Esophagus (tissue), 2 donors: Measurements from ENCODE around the gene RIMBP3B. TPM values are rescaled to one million over a fixed set of nuclear protein-coding genes. Genes with fewer than 3 reads are reported as not detected.
"Not testable (repeated sequence)": the region's sequence is repeated elsewhere in the genome, so short reads cannot be mapped to it uniquely, and the experiment has no call there.

Experiments
- H3K27ac ChIP-seq, 2 donors: one replicate each; pipeline ENCODE4 v1.5.1; 2013; ENCODE audit warnings: low read depth in 2 of 2, mild to moderate bottlenecking in 2 of 2, inconsistent platforms in 1 of 2, low read length in 1 of 2, moderate library complexity in 1 of 2
- H3K27me3 ChIP-seq, 2 donors: one replicate each; pipeline ENCODE4 v1.6.1; 2013; ENCODE audit warnings: low read length in 2 of 2, control low read depth in 1 of 2, mild to moderate bottlenecking in 1 of 2; ENCODE audit not compliant: insufficient read depth in 2 of 2, control insufficient read depth in 1 of 2
- H3K36me3 ChIP-seq, 2 donors: one replicate each; pipeline ENCODE4 v1.6.1; 2013; ENCODE audit warnings: low read length in 1 of 2; ENCODE audit not compliant: control insufficient read depth in 2 of 2, insufficient read depth in 2 of 2
- H3K4me1 ChIP-seq, 2 donors: one replicate each; pipeline ENCODE4 v1.6.1; 2013; ENCODE audit warnings: low read length in 1 of 2; ENCODE audit not compliant: control insufficient read depth in 2 of 2, insufficient read depth in 2 of 2
- H3K4me3 ChIP-seq, 2 donors: one replicate each; pipeline ENCODE4 v1.5.1; 2013; ENCODE audit warnings: low read length in 2 of 2, mild to moderate bottlenecking in 2 of 2, low read depth in 1 of 2, moderate library complexity in 1 of 2
- H3K9me3 ChIP-seq, 2 donors: one replicate each; pipeline ENCODE4 v1.6.1; 2013; ENCODE audit warnings: mild to moderate bottlenecking in 2 of 2, low read depth in 1 of 2, low read length in 1 of 2, moderate library complexity in 1 of 2; ENCODE audit not compliant: control insufficient read depth in 2 of 2, insufficient read depth in 1 of 2
- WGBS, 2 donors: extraction: QIAGEN DNeasy Blood & Tissue Kit; methylation state at CpG; one replicate each; pipeline ENCODE4 v1.1.7; 2013; 5-methylcytosine and 5-hydroxymethylcytosine counted together
- polyA plus RNA-seq, 2 donors: library from polyadenylated mRNA; stranded (reverse); fragments of 200-250 nt; gene quantifications; one replicate each; pipeline ENCODE4 v1.2.3, GENCODE V29; 2013
- donor health status: healthy with polysubstance abuse.
- donor health status: Bipolar disorder and iron deficiency.

RIMBP3B gene
- polyA plus RNA-seq, 2 donors: 0.01 TPM; not detected in 1

- not testable (repeated sequence) for H3K4me3 ChIP-seq, H3K9me3 ChIP-seq, H3K4me1 ChIP-seq, H3K27ac ChIP-seq, H3K36me3 ChIP-seq, H3K27me3 ChIP-seq
- 91 to 95% methylated on average over 3 of the region's 12 CpGs for WGBS, 2 donors
These were observed 14.8 kb upstream of the RIMBP3B start for GRCh38 chr22:21368603-21369310.

- H3K27ac ChIP-seq, H3K36me3 ChIP-seq, H3K4me1 ChIP-seq, H3K4me3 ChIP-seq, H3K27me3 ChIP-seq, H3K9me3 ChIP-seq: not testable (repeated sequence)
- WGBS, 2 donors: no CpG with 5 or more reads among the region's 4 CpGs
These were observed 7.7 kb upstream of the RIMBP3B start for GRCh38 chr22:21375880-21376279.

GRCh38 chr22:21384468-21385357 is 1.2 kb downstream of the RIMBP3B start:
- H3K27me3 ChIP-seq, H3K9me3 ChIP-seq, H3K4me3 ChIP-seq, H3K4me1 ChIP-seq, H3K36me3 ChIP-seq, H3K27ac ChIP-seq: not testable (repeated sequence)
- no CpG with 5 or more reads among the region's 79 CpGs for WGBS, 2 donors

GRCh38 chr22:21389480-21389879 is 5.9 kb downstream of the RIMBP3B start:
- H3K9me3 ChIP-seq, H3K27me3 ChIP-seq, H3K4me1 ChIP-seq, H3K4me3 ChIP-seq, H3K36me3 ChIP-seq, H3K27ac ChIP-seq: not testable (repeated sequence)
- WGBS, 2 donors: no CpG with 5 or more reads among the region's 7 CpGs

GRCh38 chr22:21390013-21390412 is 6.5 kb downstream of the RIMBP3B start:
- H3K9me3 ChIP-seq, H3K27ac ChIP-seq, H3K36me3 ChIP-seq, H3K4me3 ChIP-seq, H3K27me3 ChIP-seq, H3K4me1 ChIP-seq: not testable (repeated sequence)
- WGBS, 2 donors: no CpG with 5 or more reads among the region's 9 CpGs

- not testable (repeated sequence) for H3K4me3 ChIP-seq, H3K27ac ChIP-seq, H3K4me1 ChIP-seq, H3K27me3 ChIP-seq, H3K9me3 ChIP-seq, H3K36me3 ChIP-seq
- WGBS, 2 donors: no CpG with 5 or more reads among the region's 7 CpGs
These were observed 11.1 kb downstream of the RIMBP3B start for GRCh38 chr22:21394613-21395012.

GRCh38 chr22:21401197-21401969 is 17.8 kb downstream of the RIMBP3B start:
- not testable (repeated sequence) for H3K4me1 ChIP-seq, H3K9me3 ChIP-seq, H3K27me3 ChIP-seq, H3K36me3 ChIP-seq, H3K27ac ChIP-seq, H3K4me3 ChIP-seq
- WGBS, 2 donors: no CpG with 5 or more reads among the region's 21 CpGs

- 89 to 91% methylated on average over 1 of the region's 5 CpGs for WGBS, 2 donors
- not testable (repeated sequence) for H3K27ac ChIP-seq, H3K27me3 ChIP-seq, H3K36me3 ChIP-seq, H3K9me3 ChIP-seq, H3K4me1 ChIP-seq, H3K4me3 ChIP-seq
These were observed 19.3 kb downstream of the RIMBP3B start for GRCh38 chr22:21402763-21403314.

- no CpG with 5 or more reads among the region's 1 CpG for WGBS, 2 donors
- not testable (repeated sequence) for H3K9me3 ChIP-seq, H3K27ac ChIP-seq, H3K4me3 ChIP-seq, H3K4me1 ChIP-seq, H3K36me3 ChIP-seq, H3K27me3 ChIP-seq
These were observed 23.6 kb downstream of the RIMBP3B start for GRCh38 chr22:21407139-21407538.
